Tibial nerve (tissue), 4 donors: ENCODE data around the gene POU4F3. TPM values are rescaled to one million over a fixed set of nuclear protein-coding genes. Genes with fewer than 3 reads are reported as not detected.

Source experiments
- DNase-seq, 2 donors: peaks; one replicate each; pipeline ENCODE4 v3.0.0-alpha.2; 2019; ENCODE audit warnings: low spot score in 2 of 2
- H3K27ac ChIP-seq, 4 donors: fragments of 200-600 bp; sonication (generic) in 3 of 4; one replicate each; pipeline ENCODE4 v1.5.1; 2017 to 2019; ENCODE audit warnings: mild to moderate bottlenecking in 1 of 4
- H3K27me3 ChIP-seq, 2 donors: fragments of 200-600 bp; sonication (generic) in 1 of 2; one replicate each; pipeline versions ENCODE4 v1.5.1 to v1.6.0; 2017 to 2019
- H3K36me3 ChIP-seq, 3 donors: fragments of 200-600 bp; sonication (generic); one replicate each; pipeline ENCODE4 v1.5.1; 2018 to 2019
- H3K4me1 ChIP-seq, 4 donors: fragments of 200-600 bp; sonication (generic) in 3 of 4; one replicate each; pipeline ENCODE4 v1.5.1; 2017 to 2019
- H3K4me3 ChIP-seq, 4 donors: fragments of 200-600 bp; sonication (generic) in 3 of 4; one replicate each; pipeline ENCODE4 v1.5.1; 2017 to 2019; ENCODE audit warnings: mild to moderate bottlenecking in 1 of 4, moderate library complexity in 1 of 4
- H3K9me3 ChIP-seq, 4 donors: fragments of 200-600 bp; sonication (generic) in 3 of 4; one replicate each; pipeline ENCODE4 v1.5.1; 2017 to 2019
- EP300 ChIP-seq, 2 donors: sonication (generic); formaldehyde crosslinking; IDR thresholded peaks; one replicate each; pipeline ENCODE4 v1.6.1; 2017; ENCODE audit warnings: antibody characterized with exemption in 2 of 2, mild to moderate bottlenecking in 1 of 2
- POLR2A ChIP-seq, 2 donors: fragments of 450-650 bp; IDR thresholded peaks; one replicate each; pipeline ENCODE4 v1.6.1; 2017; ENCODE audit warnings: antibody characterized with exemption in 2 of 2, mild to moderate bottlenecking in 2 of 2, moderate library complexity in 2 of 2
- WGBS, 2 donors: methylation state at CpG; one replicate each; pipeline ENCODE4 v1.1.5; 2018; 5-methylcytosine and 5-hydroxymethylcytosine counted together
- total RNA-seq, 4 donors: library from RNA; depleted of rRNA; stranded (reverse); fragments of >200 nt; gene quantifications; one replicate each; pipeline ENCODE4 v1.1.0, GENCODE V29; 2016
- TF ChIP-seq, protein P1 (sequence below), 5 experiments: fragments of 200-600 bp in 3 of 5; fragments of 450-650 bp in 2 of 5; sonication (generic) in 3 of 5; IDR thresholded peaks; one replicate each; pipeline ENCODE4 v1.5.1; 2016 to 2019; ENCODE audit warnings: antibody characterized with exemption in 5 of 5, mild to moderate bottlenecking in 3 of 5, moderate library complexity in 2 of 5

POU4F3 gene
- total RNA-seq, 4 donors from 2014 or later: 0.21 to 0.22 TPM; not detected in 2

DNA sequence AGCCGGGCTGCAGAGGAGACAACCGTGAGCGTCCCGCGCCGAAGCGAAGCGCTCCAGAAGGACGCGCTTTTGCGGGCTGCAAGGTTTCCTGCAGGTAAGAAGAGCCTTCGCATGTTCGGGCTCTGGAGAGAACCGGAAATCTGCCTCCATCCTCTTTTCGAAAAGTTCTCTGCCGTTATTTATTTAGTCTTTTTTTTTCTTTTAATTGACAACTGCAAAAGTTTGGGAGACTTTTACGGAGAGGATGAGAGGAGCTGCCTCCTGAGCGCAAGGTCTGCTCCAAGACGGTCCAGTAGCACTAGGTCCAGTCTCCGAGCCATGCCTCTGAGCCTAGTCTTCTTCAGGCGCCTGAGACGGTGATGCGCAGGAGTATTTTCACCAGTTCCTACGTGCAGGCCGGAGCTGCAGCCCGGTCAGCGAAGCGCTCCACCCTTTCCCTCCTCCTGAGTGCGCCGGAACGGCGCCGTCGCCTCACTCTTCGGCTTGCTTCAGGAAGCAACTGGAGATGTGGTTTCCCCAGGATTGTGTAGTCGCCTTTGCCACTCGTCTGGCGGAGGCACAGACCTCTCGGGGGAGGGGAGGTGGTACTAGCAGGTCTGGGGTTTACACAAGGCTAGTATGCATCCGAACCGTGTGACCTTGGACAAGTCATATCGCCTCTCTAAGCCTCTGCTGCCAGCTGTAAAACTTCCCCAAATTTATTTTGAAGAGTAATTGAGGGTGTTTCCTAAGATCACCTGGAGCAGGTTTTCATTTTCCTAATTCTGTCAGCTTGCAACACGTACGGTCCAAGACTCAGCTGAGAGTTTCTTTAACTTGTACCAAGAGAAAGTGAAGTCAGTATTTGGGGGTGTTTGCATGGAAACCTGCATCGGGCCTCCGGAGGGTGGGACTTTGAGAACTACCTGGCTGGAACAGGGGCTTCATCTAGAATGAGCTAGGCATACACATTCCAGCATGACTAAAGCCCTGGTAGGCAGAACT lies 4.5 kb downstream of the POU4F3 start:
- 3% methylated on average over 45 to 46 of the region's 46 CpGs for WGBS, 2 donors
- TF ChIP-seq EP300 (IDR thresholded peaks at IDR 0.05): no peak
- TF ChIP-seq, protein P1, sequence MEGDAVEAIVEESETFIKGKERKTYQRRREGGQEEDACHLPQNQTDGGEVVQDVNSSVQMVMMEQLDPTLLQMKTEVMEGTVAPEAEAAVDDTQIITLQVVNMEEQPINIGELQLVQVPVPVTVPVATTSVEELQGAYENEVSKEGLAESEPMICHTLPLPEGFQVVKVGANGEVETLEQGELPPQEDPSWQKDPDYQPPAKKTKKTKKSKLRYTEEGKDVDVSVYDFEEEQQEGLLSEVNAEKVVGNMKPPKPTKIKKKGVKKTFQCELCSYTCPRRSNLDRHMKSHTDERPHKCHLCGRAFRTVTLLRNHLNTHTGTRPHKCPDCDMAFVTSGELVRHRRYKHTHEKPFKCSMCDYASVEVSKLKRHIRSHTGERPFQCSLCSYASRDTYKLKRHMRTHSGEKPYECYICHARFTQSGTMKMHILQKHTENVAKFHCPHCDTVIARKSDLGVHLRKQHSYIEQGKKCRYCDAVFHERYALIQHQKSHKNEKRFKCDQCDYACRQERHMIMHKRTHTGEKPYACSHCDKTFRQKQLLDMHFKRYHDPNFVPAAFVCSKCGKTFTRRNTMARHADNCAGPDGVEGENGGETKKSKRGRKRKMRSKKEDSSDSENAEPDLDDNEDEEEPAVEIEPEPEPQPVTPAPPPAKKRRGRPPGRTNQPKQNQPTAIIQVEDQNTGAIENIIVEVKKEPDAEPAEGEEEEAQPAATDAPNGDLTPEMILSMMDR (IDR thresholded peaks at IDR 0.05): no peak
- no peak for TF ChIP-seq POLR2A (IDR thresholded peaks at IDR 0.05)
- no peak for DNase-seq
- Histone ChIP-seq H3K9me3 (no peaks in the 10 kb centered on the region), H3K36me3 (no peaks in the 10 kb centered on the region), H3K27ac (no peak overlapping the region), H3K4me3 (no peak overlapping the region), H3K27me3 (peaks cover 0 to 99% of the 10 kb centered on the region in 2 donors), H3K4me1 (peaks cover 0 to 39% (median 4%) of the 10 kb centered on the region in 4 donors)

DNA sequence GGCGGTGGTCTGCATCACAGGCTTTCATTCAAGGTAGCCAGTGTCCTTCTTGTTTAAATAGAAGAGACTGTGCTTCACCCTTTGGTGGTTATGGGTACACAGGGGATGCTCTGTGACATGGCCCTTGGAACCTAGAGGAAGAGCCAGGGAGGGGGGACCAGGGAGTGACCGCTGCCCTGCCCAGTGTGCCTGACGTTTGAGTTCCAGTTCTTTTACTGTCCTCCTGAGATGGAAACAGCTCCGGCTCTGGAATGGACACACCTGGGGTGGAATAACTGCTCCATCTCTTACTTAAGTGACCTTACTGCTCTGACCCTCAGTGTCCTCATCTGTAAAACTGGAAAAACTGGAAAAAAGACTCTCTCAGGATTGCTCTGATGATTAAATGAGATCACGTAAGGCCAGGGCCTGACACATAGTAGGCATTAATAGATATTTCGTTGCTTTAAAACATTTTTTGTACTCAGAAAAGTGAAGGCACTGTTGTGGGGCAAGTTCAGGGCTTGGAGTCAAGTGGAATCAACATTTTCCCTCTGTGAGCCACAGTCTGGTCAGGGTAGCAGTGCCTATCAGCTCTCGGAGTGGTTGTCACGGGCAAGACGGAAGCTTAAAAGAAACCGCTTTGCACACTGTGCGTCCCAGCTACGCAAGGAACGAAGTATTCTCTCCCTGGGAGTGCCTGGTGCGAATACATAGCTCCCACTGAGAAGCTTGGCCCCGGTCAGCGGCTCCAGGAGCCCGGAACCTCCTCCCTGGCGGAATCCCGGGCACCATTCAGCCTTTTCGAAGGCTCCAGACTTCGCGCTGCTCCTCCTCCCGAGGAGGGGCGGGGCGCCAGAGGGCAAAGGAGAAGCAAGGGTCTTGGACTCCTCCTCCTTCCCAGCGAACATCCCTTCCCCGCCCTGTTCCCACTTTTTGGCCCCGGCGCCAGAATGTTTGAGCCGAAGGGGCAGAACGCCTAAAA lies 5.8 kb downstream of the POU4F3 start:
- H3K4me3 ChIP-seq: peak overlapping the region in 1 of 4 donors; percentile 13
- H3K27me3 ChIP-seq: peaks cover 0 to 98% of the 10 kb centered on the region in 2 donors
- peaks cover 0 to 34% (median 4%) of the 10 kb centered on the region in 4 donors for H3K4me1 ChIP-seq
- no peak for TF ChIP-seq POLR2A (IDR thresholded peaks at IDR 0.05)
- no peak for TF ChIP-seq EP300 (IDR thresholded peaks at IDR 0.05)
- TF ChIP-seq, protein P1 (IDR thresholded peaks at IDR 0.05): no peak
- no peaks in the 10 kb centered on the region for H3K9me3 ChIP-seq
- 4% methylated on average over 26 to 31 of the region's 31 CpGs for WGBS, 2 donors
- no peak overlapping the region for H3K27ac ChIP-seq
- no peaks in the 10 kb centered on the region for H3K36me3 ChIP-seq
- DNase-seq: no peak

DNA sequence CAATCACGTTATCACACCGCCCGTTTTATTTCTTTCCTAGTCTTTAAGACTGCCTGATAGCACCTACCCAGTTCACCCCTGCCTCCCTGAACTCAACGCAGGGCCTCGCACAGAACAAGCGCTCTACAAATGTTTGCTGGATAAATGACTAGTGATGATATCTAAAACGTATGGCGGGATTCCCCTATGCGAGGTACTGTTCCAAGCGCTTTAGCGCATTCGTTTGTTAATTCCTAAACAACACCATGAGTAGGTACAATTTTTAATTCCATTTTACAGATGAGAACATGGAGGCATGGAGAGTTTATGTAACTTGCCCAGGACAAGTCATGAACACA lies 6.6 kb downstream of the POU4F3 start:
- Histone ChIP-seq H3K27ac (no peak overlapping the region), H3K36me3 (no peaks in the 10 kb centered on the region), H3K27me3 (peaks cover 0 to 90% of the 10 kb centered on the region in 2 donors), H3K4me3 (peak overlapping the region in 1 of 4 donors; percentile 13), H3K9me3 (no peaks in the 10 kb centered on the region), H3K4me1 (peaks cover 0 to 27% (median 4%) of the 10 kb centered on the region in 4 donors)
- 4 to 6% methylated on average over 12 of the region's 12 CpGs for WGBS, 2 donors
- DNase-seq: no peak
- TF ChIP-seq EP300 (IDR thresholded peaks at IDR 0.05) (no peak), POLR2A (IDR thresholded peaks at IDR 0.05) (no peak)
- TF ChIP-seq, protein P1 (IDR thresholded peaks at IDR 0.05): no peak

DNA sequence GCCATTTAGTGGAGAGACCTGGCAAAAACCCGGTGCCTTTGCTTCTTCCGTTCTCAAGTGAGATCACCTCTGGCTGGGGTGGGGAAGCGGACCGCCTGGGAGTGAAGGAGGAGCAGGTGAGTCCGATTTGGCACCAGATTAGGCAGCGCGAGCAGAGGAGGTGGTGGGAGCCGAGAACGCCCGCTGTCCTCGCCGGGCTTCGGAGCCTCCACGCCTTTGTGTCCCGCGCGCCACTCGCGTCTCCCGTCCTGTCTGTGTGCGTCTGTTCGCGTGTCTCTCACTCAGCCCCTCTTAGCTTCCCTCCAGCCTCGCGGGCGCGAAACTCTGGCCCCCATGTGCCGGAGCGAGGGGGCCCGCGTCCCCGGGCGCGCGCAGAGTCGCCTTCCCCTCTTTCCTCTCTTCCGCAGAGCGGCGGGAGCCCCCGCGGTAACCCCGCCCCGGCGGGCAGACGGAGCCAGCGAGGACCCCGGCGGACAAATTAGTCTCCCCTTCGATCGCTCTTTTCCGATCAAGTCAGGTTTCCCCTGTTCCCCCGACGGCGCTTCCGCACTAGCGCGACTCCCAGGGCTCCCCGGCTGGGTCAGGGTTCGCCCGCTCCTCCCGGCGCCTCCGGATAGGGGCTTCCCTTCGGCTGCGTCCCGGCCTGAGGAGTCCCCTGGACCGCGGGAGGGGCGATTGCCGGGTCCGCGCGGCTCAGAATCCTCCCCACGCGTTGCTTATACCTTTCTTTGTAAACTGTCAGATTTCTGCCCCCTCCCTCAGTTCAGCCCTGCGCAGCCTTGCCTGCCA lies 7.1 kb downstream of the POU4F3 start:
- TF ChIP-seq, protein P1 (IDR thresholded peaks at IDR 0.05): no peak
- TF ChIP-seq EP300 (IDR thresholded peaks at IDR 0.05) (no peak), POLR2A (IDR thresholded peaks at IDR 0.05) (no peak)
- Histone ChIP-seq H3K27ac (no peak overlapping the region), H3K9me3 (no peaks in the 10 kb centered on the region), H3K4me3 (no peak overlapping the region), H3K4me1 (peaks cover 0 to 24% (median 4%) of the 10 kb centered on the region in 4 donors), H3K27me3 (peaks cover 0 to 84% of the 10 kb centered on the region in 2 donors), H3K36me3 (no peaks in the 10 kb centered on the region)
- no peak for DNase-seq
- WGBS, 2 donors: 1 to 2% methylated on average over 42 of the region's 76 CpGs
